Activated CD4-positive, alpha-beta T cell treated with anti-CD3 and anti-CD28 coated beads, Interleukin-2, amount 50 U/mL, for 4 hours (primary cell): ENCODE measurements around the gene FGF22.
"Not testable (repeated sequence)": the region's sequence is repeated elsewhere in the genome, so short reads cannot be mapped to it uniquely, and the experiment has no call there.

Experiments used
- DNase-seq, 2 experiments: peaks; one replicate each; pipeline ENCODE4 v3.0.0-alpha.2; 2020

Gene FGF22

DNA sequence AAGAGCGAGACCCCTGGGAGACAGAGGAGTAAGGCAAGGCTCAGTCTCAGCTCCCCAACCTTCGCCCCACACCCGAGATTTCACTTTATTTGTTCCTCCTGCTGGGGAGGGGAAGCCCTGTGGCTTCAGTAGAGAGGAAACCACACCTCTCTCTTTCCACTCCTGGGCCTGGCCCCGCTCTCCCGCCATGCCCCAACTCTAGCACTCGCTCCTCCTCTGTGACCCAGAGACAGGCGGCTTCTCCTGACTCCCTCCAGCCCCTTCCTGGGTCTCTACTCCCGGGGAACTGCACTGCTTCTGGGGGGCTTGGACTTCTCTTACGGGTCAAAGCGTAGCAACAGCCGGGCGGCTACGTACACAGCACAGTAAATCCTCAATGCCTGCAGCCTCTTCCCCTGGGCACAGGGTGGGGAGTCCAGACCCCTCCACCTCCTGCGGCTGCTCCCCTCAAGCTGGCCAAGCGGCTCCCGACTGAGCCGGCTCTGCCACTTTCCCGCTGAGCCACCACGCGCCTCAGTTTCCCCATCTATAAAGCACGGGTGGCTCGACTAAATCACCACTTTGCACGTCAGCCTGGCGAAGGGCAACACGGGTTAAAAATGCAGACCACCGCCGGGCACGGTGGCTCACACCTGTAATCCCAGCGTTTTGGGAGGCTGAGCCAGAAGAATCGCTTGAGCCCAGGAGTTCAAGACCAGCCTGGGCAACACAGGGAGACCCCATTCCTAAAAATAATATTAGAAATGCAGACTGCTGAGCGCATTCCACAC lies 21.9 kb downstream of the FGF22 start:
- DNase-seq, result peak; percentile 53 to 55

GRCh38 chr19:662207-662961 lies 22.7 kb downstream of the FGF22 start:
- peak; percentile 70 to 71 for DNase-seq

- peak; percentile 96 for DNase-seq
Measured at GRCh38 chr19:662962-663681, 23.4 kb downstream of the FGF22 start, which contains the start of gene RNF126. RNF126 (minus strand) TSS chr19:663214; CDS start chr19:663121, 93 bp downstream.

GRCh38 chr19:663682-664117 lies 24.0 kb downstream of the FGF22 start:
- no peak for DNase-seq

DNA sequence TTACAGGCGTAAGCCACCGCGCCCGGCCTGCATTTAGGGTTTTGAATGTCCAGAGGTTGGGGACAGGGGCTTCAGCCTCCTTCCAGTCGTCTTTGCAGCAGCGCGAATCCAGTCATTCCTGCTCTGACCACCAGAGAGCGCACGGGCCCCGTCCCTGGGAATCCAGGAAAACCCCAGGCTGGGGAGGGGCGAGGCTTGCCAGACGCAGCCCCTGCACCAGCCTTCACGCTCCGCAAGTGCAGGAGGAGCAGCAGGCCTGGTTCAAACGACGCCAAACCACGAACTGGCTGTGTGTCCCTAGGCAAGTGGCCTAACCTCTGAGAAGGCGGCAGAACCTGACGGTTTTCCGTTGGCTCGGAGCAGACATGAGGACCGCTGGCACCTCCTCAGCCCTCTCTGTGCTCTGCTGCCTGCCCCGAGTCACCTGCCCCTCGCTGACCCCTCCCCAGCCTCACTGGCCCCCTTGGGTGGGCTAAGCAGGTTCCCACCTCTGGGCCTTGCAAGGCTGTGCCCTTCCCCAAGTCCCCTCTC lies 25.3 kb downstream of the FGF22 start:
- DNase-seq, result peak; percentile 80 to 83

DNA sequence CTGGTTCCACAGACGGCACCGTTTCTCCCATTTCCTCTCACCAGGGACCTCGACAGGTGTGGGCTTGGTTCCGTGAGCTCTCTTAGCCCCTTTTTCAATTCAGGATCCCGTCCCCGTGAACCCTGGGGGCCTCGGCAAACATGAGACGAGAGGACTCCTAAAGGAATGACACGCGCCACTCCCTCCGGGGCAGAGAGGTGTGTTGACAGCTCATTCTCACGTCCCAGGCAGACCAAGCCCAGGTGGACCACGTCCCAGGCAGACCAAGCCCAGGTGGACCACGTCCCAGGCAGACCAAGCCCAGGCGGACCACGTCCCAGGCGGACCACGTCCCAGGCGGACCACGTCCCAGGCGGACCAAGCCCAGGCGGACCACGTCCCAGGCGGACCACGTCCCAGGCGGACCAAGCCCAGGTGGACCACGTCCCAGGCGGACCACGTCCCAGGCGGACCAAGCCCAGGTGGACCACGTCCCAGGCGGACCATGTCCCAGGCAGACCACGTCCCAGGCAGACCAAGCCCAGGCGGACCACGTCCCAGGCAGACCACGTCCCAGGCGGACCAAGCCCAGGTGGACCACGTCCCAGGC lies 27.4 kb downstream of the FGF22 start:
- DNase-seq, result not testable (repeated sequence)

DNA sequence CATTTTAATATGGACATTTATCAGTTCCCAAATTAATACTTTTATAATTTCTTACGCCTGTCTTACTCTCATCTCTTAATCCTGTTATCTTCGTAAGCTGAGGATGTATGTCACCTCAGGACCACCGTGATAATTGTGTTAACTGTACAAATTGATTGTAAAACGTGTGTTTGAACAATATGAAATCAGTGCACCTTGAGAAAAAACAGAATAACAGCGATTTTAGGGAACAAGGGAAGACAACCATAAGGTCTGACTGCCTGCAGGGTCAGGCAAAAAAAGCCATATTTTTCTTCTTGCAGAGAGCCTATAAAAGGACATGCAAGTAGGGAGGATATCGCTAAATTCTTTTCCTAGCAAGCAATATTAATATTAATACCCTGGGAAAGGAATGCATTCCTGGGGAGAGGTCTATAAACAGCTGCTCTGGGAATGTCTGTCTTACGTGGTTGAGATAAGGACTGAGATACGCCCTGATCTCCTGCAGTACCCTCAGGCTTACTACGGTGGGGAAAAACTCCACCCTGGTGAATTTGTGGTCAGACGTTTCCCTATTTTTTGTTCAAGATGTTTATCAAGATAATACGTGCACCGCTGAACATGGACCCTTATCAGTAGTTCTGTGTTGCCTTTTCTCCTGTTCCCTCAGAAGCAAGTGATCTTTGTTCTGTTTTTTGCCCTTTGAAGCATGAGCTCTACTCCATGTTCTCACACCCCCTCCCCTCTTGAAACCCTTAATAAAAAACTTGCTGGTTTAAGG lies 29.2 kb downstream of the FGF22 start:
- DNase-seq, result not testable (repeated sequence)

- no peak for DNase-seq
Measured at GRCh38 chr19:670609-671075, 31.0 kb downstream of the FGF22 start.

- no peak for DNase-seq
Measured at GRCh38 chr19:674282-675151, 34.8 kb downstream of the FGF22 start.

DNA sequence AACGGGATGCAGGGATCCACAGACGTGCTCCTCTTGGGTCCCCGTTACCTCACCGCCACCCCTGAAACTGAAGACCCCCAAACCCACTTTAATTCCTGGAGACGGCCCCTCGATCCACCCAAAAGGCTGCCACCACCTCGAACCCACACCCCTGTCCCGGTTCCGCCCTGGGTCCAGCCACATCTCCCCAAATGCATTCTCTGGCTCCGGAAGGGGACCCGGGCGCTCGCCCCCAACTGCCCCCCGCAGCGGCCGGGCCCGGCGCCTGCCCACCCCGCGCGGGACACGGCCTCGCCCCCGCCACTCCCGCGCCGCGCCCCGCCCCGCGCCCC lies 36.3 kb downstream of the FGF22 start:
- no peak for DNase-seq

- DNase-seq, result no peak
Measured at GRCh38 chr19:676339-677105, 36.8 kb downstream of the FGF22 start, which contains the start of gene FSTL3. FSTL3 (plus strand) TSS chr19:676392; CDS start chr19:676424, 32 bp downstream.

- DNase-seq, result no peak
Measured at GRCh38 chr19:677201-677600, 37.5 kb downstream of the FGF22 start.

- DNase-seq, result no peak
Measured at GRCh38 chr19:677601-678436, 38.1 kb downstream of the FGF22 start.

GRCh38 chr19:678791-679388 lies 39.2 kb downstream of the FGF22 start:
- DNase-seq, result no peak

DNA sequence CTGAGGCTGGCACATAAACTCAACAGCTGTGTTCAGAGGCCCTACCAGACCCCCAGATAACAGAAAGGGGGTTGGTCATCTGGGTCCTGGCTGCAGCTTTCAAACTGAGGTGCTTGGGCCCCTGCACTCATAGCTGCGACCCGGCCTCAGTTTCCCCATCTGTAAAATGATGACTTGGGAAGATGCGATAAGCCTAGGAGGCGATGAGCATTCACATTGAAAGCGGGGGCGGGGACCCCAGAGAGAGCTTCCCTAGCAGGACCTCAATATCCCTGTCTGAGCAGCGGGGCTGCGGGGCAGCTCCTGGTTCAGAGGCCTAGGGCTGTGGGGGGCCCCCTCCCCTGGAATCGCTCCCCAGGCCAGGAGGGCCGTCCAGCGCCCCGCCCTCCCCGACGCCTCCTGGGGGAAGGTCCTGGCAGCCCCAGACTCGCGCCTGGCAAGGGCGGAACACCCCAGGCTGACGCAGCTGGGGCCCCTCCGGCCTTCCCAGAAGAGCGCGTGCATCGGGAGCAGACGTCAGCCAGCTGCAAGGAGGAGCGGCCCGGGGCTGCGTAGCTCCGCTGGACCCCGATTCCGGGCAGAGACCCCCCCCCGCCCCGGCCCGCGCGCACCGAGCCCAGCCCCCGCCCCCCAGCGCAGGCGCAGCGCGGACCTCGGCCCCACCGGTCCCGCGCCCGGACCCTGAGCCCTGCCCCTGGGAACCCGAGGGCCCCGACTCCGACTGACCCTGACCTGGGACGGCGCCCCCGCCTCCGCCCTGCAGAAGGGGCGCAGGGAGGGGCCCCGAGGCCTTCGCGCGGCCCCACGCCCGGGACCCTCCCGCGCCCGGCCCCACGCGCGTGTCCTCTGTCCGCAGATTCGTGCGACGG lies 40.0 kb downstream of the FGF22 start:
- peak in 1 of 2 experiments; percentile 4 for DNase-seq

DNA sequence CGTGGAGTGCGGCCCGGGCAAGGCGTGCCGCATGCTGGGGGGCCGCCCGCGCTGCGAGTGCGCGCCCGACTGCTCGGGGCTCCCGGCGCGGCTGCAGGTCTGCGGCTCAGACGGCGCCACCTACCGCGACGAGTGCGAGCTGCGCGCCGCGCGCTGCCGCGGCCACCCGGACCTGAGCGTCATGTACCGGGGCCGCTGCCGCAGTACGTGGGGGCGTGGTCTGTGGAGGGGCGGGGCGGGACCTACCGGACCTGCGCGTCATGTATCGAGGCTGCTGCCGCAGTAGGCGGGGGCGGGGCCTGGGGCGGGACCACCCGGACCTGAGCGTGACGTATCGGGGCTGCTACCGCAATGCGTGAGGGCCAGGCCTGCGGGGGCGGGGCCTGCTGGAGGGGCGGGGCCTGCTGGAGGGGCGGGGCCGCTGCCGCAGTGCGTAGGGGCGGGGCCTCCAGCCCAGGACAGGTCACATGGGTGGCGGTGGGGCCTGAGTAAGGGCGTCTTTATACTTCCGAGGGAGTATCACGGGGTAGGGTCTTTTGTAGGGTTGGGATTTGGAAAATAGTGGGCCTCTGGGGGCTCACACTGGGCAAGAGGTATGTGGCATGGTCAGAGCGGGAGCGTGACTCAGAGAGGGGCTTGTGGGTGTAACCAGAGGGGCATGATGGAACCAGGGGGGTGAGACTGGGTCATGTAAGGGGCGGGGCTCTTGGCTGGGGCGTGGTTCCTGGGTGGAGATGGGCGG lies 40.8 kb downstream of the FGF22 start:
- peak; percentile 100 for DNase-seq
